Body of pancreas (tissue), 4 donors: Measurements from ENCODE around the gene RGS7BP.

Source experiments
- POLR2A ChIP-seq, 3 donors: fragments of 450-650 bp; IDR thresholded peaks; one replicate each; pipeline ENCODE4 v1.6.1; 2016; ENCODE audit warnings: antibody characterized with exemption in 3 of 3, mild to moderate bottlenecking in 2 of 3
- TF ChIP-seq, protein P1 (sequence below), 7 experiments: fragments of 450-650 bp in 4 of 7; fragments of 200-600 bp in 3 of 7; sonication (generic) in 3 of 7; IDR thresholded peaks; one replicate each; pipeline ENCODE4 v1.5.1; 2016 to 2019; ENCODE audit warnings: antibody characterized with exemption in 7 of 7

DNA sequence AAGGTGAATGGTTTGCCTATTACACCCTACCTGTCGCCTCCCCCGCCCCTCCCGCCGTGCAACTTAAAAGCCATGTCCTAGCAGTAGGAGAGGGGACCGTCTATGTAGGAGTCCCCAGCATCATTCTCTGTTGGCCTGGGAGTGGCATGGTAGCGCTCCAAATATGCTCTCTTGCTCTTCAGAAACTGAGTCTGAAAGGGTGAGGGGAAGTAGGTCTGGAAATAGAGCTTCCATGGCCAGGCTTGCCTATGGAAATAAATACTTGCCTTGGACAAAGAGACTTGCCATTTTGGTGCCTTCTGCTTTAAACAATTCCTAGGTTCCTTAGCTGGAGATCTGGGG lies 1.4 kb downstream of the RGS7BP start:
- TF ChIP-seq, protein P1, sequence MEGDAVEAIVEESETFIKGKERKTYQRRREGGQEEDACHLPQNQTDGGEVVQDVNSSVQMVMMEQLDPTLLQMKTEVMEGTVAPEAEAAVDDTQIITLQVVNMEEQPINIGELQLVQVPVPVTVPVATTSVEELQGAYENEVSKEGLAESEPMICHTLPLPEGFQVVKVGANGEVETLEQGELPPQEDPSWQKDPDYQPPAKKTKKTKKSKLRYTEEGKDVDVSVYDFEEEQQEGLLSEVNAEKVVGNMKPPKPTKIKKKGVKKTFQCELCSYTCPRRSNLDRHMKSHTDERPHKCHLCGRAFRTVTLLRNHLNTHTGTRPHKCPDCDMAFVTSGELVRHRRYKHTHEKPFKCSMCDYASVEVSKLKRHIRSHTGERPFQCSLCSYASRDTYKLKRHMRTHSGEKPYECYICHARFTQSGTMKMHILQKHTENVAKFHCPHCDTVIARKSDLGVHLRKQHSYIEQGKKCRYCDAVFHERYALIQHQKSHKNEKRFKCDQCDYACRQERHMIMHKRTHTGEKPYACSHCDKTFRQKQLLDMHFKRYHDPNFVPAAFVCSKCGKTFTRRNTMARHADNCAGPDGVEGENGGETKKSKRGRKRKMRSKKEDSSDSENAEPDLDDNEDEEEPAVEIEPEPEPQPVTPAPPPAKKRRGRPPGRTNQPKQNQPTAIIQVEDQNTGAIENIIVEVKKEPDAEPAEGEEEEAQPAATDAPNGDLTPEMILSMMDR (IDR thresholded peaks at IDR 0.05), result no peak
- no peak for TF ChIP-seq POLR2A (IDR thresholded peaks at IDR 0.05)
